ENCODE results near the gene HERC5. TPM values are rescaled to one million over a fixed set of nuclear protein-coding genes. Genes with fewer than 3 reads are reported as not detected.

The HERC5 gene
- total RNA-seq, 1 donor from 2014 or later: 23.0 TPM

DNA sequence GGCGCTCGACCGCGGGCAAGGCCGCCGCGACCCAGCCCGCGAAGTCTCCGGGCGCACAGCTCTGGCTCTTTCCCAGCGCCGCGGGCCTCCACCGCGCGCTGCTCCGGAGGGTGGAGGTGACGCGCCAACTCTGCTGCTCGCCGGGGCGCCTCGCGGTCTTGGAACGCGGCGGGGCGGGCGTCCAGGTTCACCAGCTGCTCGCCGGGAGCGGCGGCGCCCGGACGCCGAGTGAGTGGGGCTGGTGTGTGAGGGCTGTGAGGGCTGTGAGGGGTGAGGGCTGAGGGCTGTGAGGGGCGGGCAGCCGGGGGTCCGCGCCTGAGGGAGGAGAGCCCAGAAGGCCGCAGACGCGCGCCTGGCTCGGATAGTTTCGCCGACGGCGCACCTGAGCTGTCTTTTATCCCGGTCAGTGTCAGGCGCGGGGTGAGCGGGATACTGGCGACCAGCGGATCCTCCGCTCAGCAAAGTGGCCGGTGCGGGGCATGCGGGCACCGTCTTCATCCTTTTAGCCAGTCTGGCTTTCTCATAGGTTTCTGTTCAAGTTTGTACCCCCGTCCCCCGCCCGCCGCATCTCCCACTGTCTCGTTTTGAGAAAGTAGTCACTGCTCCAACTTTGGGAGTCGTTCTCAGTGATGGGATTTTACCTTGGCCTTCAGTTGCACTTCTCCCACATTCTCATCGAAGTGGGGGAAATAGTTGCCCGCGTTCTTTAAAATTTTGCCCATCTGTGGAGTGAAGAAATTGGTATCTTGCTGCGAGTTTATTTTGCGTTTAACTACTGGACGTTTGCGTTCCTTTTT, 586 bp downstream of the HERC5 start:
- DNase-seq (ENCODE audit: low read depth) (peak; percentile 8), FAIRE-seq (no peak)
- Mint-ChIP-seq H3K36me3 (ENCODE audit: low read depth, unreplicated experiment) (peaks cover 7% of the 10 kb centered on the region), H3K4me1 (ENCODE audit: low read depth, unreplicated experiment) (peaks cover 9% of the 10 kb centered on the region), H3K27ac (ENCODE audit: unreplicated experiment) (peak overlapping the region; percentile 69), H3K9me3 (ENCODE audit: unreplicated experiment) (peaks cover 4% of the 10 kb centered on the region), H3K4me3 (ENCODE audit: unreplicated experiment) (peak overlapping the region; percentile 97), H3K27me3 (ENCODE audit: low read depth, unreplicated experiment) (peaks cover 3% of the 10 kb centered on the region)
- Histone ChIP-seq H3K36me3 (ENCODE audit: insufficient read depth, low read length) (no peaks in the 10 kb centered on the region), H3K9ac (ENCODE audit: low read length) (peak overlapping the region; percentile 34), H3K4me2 (ENCODE audit: low read length) (peak overlapping the region; percentile 87), H3K9me3 (ENCODE audit: insufficient read depth, low read depth, low read length) (no peaks in the 10 kb centered on the region), H4K20me1 (ENCODE audit: insufficient read depth, low read length) (no peaks in the 10 kb centered on the region), H3K4me3 (ENCODE audit: insufficient read depth, low read depth, low read length) (peak overlapping the region; percentile 59), H3K4me1 (ENCODE audit: insufficient read depth, low read length) (no peaks in the 10 kb centered on the region), H2AFZ (ENCODE audit: low read depth, low read length) (peak overlapping the region; percentile 91), H3K27ac (ENCODE audit: low read depth, low read length) (no peak overlapping the region), H3K27me3 (ENCODE audit: insufficient read depth, low read length) (peaks cover 9% of the 10 kb centered on the region), H3K79me2 (ENCODE audit: insufficient read depth, low read length) (no peaks in the 10 kb centered on the region)
- peak; percentile 93 for TF ChIP-seq EZH2 (IDR thresholded peaks at IDR 0.05; ENCODE audit: insufficient read depth, low read length)
- TF ChIP-seq, protein P1, sequence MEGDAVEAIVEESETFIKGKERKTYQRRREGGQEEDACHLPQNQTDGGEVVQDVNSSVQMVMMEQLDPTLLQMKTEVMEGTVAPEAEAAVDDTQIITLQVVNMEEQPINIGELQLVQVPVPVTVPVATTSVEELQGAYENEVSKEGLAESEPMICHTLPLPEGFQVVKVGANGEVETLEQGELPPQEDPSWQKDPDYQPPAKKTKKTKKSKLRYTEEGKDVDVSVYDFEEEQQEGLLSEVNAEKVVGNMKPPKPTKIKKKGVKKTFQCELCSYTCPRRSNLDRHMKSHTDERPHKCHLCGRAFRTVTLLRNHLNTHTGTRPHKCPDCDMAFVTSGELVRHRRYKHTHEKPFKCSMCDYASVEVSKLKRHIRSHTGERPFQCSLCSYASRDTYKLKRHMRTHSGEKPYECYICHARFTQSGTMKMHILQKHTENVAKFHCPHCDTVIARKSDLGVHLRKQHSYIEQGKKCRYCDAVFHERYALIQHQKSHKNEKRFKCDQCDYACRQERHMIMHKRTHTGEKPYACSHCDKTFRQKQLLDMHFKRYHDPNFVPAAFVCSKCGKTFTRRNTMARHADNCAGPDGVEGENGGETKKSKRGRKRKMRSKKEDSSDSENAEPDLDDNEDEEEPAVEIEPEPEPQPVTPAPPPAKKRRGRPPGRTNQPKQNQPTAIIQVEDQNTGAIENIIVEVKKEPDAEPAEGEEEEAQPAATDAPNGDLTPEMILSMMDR (IDR thresholded peaks at IDR 0.05; ENCODE audit: insufficient read depth, low read depth, low read length): no peak

GRCh38 chr4:88458104-88458740, 1.3 kb downstream of the HERC5 start:
- TF ChIP-seq, protein P1 (IDR thresholded peaks at IDR 0.05; ENCODE audit: insufficient read depth, low read depth, low read length): no peak
- no peak for TF ChIP-seq EZH2 (IDR thresholded peaks at IDR 0.05; ENCODE audit: insufficient read depth, low read length)
- peaks cover 4% of the 10 kb centered on the region for H3K9me3 Mint-ChIP-seq (ENCODE audit: unreplicated experiment)
- peaks cover 5% of the 10 kb centered on the region for H3K36me3 Mint-ChIP-seq (ENCODE audit: low read depth, unreplicated experiment)
- Histone ChIP-seq H3K27ac (ENCODE audit: low read depth, low read length) (no peak overlapping the region), H3K4me3 (ENCODE audit: insufficient read depth, low read depth, low read length) (no peak overlapping the region), H3K36me3 (ENCODE audit: insufficient read depth, low read length) (no peaks in the 10 kb centered on the region), H3K4me2 (ENCODE audit: low read length) (no peak overlapping the region), H3K27me3 (ENCODE audit: insufficient read depth, low read length) (peaks cover 9% of the 10 kb centered on the region), H3K9me3 (ENCODE audit: insufficient read depth, low read depth, low read length) (no peaks in the 10 kb centered on the region), H3K9ac (ENCODE audit: low read length) (no peak overlapping the region), H3K4me1 (ENCODE audit: insufficient read depth, low read length) (no peaks in the 10 kb centered on the region), H2AFZ (ENCODE audit: low read depth, low read length) (no peak overlapping the region), H3K79me2 (ENCODE audit: insufficient read depth, low read length) (no peaks in the 10 kb centered on the region), H4K20me1 (ENCODE audit: insufficient read depth, low read length) (no peaks in the 10 kb centered on the region)
- DNase-seq (ENCODE audit: low read depth): no peak
- peak overlapping the region; percentile 92 for H3K4me3 Mint-ChIP-seq (ENCODE audit: unreplicated experiment)
- no peak overlapping the region for H3K27ac Mint-ChIP-seq (ENCODE audit: unreplicated experiment)
- H3K4me1 Mint-ChIP-seq (ENCODE audit: low read depth, unreplicated experiment): peaks cover 9% of the 10 kb centered on the region
- FAIRE-seq: no peak
- H3K27me3 Mint-ChIP-seq (ENCODE audit: low read depth, unreplicated experiment): peaks cover 3% of the 10 kb centered on the region
